HG02870 (cell line): Measurements from ENCODE around the gene SASH1.

ENCODE experiments used
- ATAC-seq: cut with Tn5 transposase; IDR thresholded peaks from one replicate; pipeline ENCODE4 v1.9.1; 2021; ENCODE audit warnings: mild to moderate bottlenecking, moderate library complexity; ENCODE audit not compliant: unreplicated experiment

SASH1 gene

DNA sequence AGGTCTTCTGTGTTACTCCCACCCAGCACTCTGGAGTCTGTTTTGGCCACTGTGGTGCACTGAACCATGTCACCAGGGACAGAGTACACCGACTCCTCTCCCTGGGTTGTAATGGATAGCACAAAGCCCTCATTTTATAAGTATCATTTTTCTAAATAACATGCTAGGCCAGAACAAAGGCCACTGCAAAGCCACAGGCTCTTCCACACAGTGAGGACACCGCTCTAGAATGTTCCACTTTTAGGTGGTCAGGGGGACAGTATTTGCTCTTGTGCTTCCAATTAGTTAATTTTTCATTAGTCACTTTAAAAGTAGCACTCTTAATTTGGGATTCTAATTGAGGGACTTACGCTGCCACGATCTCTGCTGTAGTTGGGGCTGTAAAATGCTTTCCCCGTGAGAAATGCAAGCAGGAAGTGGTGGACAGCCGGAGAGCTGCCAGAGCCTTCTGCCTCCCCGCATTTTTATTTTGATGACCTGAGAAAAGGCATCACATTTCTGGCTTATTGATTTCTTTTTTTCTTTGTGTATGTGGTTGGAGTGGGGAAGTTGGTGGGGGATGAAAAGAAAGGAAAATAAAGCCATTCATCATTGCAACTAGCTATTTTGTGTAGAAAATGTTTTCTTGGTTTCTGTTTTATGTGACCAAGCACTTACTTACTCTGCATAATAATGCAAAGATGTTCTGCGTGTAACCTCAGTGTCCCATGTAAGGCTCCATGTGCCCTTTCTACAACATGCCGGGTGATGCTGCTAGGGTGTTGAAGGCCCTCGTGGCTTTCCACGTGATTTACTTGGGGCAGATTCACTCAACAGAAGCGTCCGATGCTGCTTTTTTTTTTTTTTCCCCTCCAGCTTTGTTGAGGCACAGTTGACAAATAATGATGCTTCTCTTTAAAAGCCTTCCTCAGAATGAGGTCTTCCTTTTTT is 195.9 kb downstream of the SASH1 start:
- ATAC-seq: no peak

GRCh38 chr6:148543540-148543939 is 200.9 kb downstream of the SASH1 start:
- ATAC-seq: no peak

DNA sequence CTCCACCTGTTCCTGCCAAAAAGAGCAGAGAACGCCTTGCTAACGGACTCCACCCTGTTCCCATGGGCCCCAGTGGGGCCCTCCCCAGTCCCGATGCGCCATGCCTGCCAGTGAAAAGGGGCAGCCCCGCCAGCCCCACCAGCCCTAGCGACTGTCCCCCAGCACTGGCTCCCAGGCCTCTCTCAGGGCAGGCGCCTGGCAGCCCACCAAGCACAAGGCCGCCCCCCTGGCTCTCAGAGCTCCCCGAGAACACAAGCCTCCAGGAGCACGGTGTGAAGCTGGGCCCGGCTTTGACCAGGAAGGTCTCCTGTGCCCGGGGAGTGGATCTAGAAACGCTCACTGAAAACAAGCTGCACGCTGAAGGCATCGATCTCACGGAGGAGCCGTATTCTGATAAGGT is 201.8 kb downstream of the SASH1 start:
- ATAC-seq: no peak

DNA sequence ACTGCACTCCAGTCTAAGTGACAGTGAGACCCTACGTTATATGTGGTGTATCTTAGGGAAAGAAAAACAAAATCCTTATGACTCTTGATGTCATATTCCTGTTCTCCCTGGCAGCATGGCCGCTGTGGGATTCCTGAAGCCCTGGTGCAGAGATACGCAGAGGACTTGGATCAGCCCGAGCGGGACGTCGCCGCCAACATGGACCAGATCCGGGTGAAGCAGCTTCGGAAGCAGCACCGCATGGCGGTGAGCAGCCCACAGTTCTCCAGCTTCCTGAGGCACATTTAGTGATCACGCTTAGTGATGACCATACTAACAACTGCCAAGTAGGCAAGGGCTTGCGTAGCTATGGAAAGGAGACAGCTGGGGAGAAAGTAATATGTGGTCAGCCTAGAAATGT is 203.3 kb downstream of the SASH1 start:
- ATAC-seq: no peak

GRCh38 chr6:148547110-148547509 is 204.5 kb downstream of the SASH1 start:
- ATAC-seq: no peak

GRCh38 chr6:148548065-148548748 is 205.6 kb downstream of the SASH1 start:
- ATAC-seq: no peak

DNA sequence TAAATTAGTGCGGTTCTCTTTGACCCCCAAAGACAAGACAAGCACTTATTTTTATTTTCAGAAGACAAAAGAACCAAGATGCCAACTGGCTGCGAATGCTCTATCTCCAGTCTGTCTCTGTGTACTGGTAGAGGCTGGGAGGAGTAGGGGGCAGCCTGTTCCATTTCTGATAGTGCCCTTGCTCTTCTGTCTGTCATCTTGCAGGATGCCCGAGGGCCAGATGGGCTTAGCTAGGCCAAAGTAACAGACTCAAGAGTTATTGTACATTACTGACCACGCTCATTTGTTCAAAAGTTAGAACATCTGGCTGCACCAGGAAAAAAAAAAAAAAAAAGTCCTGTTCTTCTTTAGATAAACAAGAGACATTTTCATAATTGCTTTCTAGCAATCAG is 206.1 kb downstream of the SASH1 start:
- ATAC-seq: no peak

GRCh38 chr6:148550569-148550968 is 207.9 kb downstream of the SASH1 start:
- ATAC-seq: no peak

DNA sequence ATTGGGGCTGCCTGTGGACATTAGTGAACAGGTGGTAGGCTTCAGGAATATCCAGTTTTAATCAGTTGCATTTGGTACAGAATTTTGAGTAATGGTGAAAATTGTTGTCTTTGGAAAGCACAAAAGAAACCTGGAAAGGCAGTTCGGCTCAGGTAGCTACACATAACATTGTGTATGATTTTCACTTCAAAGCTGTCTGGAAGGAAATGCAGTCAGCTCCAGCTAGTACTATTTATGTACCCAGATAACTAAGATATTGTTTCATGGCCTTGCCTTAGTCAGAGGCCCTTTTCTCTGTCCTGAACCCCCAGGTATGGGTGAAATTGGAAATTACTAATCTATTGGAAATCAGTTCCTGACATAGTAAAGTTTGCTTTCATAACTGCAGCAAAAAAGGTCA is 208.6 kb downstream of the SASH1 start:
- no peak for ATAC-seq

DNA sequence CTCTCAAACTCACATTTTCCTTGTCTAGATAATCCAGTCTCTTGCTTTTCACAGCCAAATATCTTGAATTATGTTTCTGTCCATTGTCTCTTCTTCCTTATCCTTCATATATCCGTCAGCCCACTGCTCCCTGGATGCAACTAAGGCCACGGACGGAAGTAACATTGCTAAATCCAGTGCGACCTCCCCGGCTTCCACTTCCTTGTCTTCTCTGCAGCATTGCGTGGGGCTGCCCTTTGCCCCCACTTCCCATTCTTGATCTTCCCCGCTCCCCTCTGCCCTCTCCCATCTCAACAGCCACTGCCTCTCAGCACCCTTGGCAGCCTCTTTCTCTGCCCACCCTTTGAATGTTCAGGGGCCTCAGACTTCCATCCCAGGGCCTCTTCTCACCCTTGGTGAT is 213.8 kb downstream of the SASH1 start:
- no peak for ATAC-seq

DNA sequence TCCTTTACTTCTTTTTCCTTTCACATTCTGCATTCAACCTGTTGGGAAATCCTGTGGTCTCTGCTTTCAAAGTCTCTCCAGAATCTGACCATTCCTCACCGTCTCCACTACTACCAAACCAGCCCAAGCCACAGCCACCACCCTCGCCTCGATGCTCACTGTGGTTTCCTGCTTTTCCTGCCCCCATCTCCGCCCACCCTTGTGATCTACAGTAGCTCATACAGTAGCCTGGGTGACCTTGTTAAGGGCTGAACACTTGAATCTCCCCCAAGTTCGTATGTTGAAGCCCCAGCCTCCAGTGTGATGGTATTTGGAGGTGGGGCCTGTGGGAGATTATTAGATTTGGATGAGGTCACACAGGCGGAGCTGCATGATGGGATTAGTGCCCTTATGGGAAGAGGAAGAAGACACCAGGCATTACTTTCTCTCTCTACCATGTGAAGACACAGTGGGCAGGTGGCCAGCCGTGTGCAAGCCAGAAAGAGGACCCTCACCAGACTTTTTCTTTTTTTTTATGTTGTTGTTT is 215.2 kb downstream of the SASH1 start:
- ATAC-seq: no peak

GRCh38 chr6:148559848-148560433 is 217.3 kb downstream of the SASH1 start:
- ATAC-seq: no peak

DNA sequence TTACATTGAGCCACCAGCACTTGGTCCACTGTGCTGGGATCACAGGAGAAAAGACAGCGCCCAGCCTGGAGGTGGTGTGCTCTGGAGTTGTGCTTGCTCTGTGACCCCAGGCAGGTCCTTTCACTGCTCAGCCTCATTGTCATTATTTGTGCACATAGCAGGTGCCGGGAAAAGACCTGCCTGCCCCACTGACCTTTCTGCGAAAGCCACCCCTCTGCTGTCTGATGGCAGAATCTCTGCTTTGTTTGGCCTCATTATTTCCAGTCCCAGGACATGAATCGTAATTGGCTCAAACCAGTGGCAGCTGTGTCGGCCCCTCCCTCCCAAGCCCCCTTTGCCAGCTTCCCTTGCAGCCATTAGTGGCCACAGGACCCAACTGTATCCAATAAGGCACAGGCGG is 219.0 kb downstream of the SASH1 start:
- no peak for ATAC-seq

DNA sequence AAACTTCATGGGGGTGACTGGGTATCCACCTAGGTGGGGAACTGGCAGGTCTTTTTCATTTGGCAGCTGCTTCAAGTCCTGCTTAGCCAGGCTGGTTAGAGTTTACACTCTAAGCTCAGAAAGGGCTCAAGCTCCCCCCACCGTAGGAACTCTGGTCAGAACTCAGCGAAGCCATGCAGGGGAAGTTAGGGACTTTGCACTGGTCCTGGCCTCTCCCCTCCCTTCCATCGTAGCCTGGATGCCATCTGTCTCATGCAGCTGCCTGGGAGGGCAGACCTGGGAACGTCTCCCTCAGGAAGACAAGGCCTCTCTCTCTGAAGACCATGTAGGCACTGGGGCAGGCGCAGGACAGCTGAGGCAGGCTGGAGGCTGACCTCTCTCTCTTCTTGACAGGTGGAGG is 220.4 kb downstream of the SASH1 start:
- ATAC-seq: no peak

GRCh38 chr6:148564494-148565035 is 221.9 kb downstream of the SASH1 start:
- ATAC-seq: no peak

GRCh38 chr6:148565321-148565926 is 222.8 kb downstream of the SASH1 start:
- no peak for ATAC-seq

DNA sequence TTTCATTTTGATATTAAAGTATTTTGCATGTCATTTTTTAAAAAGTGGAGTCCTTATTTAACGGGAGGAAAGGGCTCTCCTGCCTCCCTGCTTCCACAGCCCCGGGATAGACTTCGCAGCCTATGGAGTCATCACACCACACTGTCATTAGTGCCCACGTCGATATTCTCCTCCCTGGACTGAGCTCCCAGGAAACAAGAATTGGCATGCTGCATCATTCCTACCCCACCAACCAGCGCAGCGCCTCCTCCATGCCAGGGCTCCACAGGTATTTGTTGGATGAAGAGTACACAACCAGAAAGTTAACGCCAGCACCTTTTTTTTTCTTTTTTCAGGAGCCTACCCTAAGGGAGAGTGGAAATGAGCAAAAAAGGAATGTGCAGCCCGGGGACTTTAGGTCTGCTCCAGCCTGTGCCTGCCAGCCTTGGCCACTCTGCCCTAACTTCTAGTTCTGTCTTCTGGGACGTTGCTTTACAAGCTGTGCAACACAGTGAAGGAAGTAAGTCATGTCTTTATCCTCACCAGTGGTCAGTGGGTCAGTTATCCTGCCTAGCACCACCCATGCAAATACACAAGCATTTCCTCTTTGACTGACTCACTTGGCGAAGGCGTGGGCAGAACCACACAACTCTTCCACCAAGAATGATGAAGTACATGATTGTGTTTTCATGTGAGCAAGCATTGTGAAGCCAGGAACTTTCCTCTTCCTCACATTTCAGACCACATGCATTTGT is 223.5 kb downstream of the SASH1 start:
- ATAC-seq: peak; percentile 75

DNA sequence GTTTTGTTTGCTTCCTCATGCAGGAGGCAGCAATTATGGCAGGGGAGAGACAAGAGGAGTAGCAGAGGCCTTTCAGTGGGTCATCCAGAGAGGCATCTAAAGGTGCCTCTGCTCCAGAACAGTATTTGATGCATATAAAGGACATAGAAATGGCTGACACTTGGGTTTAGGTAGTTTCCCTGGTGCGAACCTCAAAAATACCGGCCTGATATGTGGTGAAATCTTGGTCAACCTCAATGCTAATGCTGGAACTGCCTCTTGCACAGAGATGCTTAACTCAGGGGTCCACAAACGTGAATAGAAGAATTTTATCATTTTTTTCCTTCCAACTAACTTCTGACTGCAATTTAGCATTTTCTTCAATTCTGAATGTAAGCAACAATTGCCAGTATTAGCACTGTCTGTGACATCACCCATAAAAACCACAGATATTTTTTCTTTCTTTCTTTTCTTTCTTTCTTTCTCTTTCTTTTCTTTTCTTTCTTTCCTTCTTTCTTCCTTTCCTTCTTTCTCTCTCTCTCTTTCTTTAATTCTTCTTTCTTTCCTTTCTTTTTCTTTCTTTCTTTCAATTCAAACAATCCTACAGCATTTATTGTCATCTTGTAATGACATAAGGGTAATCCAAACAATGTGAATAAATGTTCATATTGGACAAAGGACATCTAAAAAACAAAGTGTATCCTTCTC is 224.2 kb downstream of the SASH1 start:
- ATAC-seq: peak; percentile 80

- no peak for ATAC-seq
Observed at GRCh38 chr6:148570456-148570855, 227.8 kb downstream of the SASH1 start.
